CD4-positive, alpha-beta T cell treated with Interleukin-1 beta for 1 hour (primary cell): ENCODE results near the gene YIPF3.
"Not testable (repeated sequence)": the region's sequence is repeated elsewhere in the genome, so short reads cannot be mapped to it uniquely, and the experiment has no call there.

Experiments used
- DNase-seq, 2 donors: peaks; one replicate each; pipeline ENCODE4 v3.0.0-alpha.2; 2020 to 2022

YIPF3 gene

GRCh38 chr6:43509142-43509983 is 7.4 kb downstream of the YIPF3 start:
- DNase-seq = no peak

GRCh38 chr6:43508481-43509141 is 8.1 kb downstream of the YIPF3 start:
- no peak for DNase-seq

- DNase-seq = peak; percentile 79 to 84
Observed at GRCh38 chr6:43506667-43507471, 9.9 kb downstream of the YIPF3 start.

- DNase-seq = no peak
Observed at GRCh38 chr6:43506171-43506570, 10.6 kb downstream of the YIPF3 start.

GRCh38 chr6:43505718-43506117 is 11.0 kb downstream of the YIPF3 start:
- DNase-seq = no peak

- no peak for DNase-seq
Observed at GRCh38 chr6:43504756-43505593, 11.8 kb downstream of the YIPF3 start.

GRCh38 chr6:43503443-43503842 is 13.3 kb downstream of the YIPF3 start:
- no peak for DNase-seq

- no peak for DNase-seq
Observed at GRCh38 chr6:43502666-43503065, 14.1 kb downstream of the YIPF3 start.

- no peak for DNase-seq
Observed at GRCh38 chr6:43500921-43501320, 15.8 kb downstream of the YIPF3 start.

- DNase-seq = no peak
Observed at GRCh38 chr6:43499028-43499815, 17.5 kb downstream of the YIPF3 start.

- not testable (repeated sequence) for DNase-seq
Observed at GRCh38 chr6:43498291-43498690, 18.4 kb downstream of the YIPF3 start.

GRCh38 chr6:43497689-43498088 is 19.0 kb downstream of the YIPF3 start:
- no peak for DNase-seq

- DNase-seq = no peak
Observed at GRCh38 chr6:43497129-43497396, 19.7 kb downstream of the YIPF3 start.

- peak; percentile 7 to 34 for DNase-seq
Observed at GRCh38 chr6:43496370-43497128, 20.2 kb downstream of the YIPF3 start.

GRCh38 chr6:43495409-43495941 is 21.3 kb downstream of the YIPF3 start:
- DNase-seq = peak; percentile 24 to 44

- no peak for DNase-seq
Observed at GRCh38 chr6:43494766-43495165, 22.0 kb downstream of the YIPF3 start.

- DNase-seq = no peak
Observed at GRCh38 chr6:43494321-43494720, 22.4 kb downstream of the YIPF3 start.

GRCh38 chr6:43493833-43494232 is 22.9 kb downstream of the YIPF3 start:
- no peak for DNase-seq

- no peak for DNase-seq
Observed at GRCh38 chr6:43493230-43493629, 23.5 kb downstream of the YIPF3 start.

GRCh38 chr6:43492673-43493072 is 24.1 kb downstream of the YIPF3 start:
- DNase-seq = no peak
